HG03469 (cell line): ENCODE results near the gene ZCCHC4.
"Not testable (repeated sequence)": the region's sequence is repeated elsewhere in the genome, so short reads cannot be mapped to it uniquely, and the experiment has no call there.

Experiments
- ATAC-seq: cut with Tn5 transposase; IDR thresholded peaks from one replicate; pipeline ENCODE4 v1.9.1; 2021; ENCODE audit warnings: mild to moderate bottlenecking, moderate library complexity, moderate number of reproducible peaks; ENCODE audit not compliant: unreplicated experiment

ZCCHC4 gene

GRCh38 chr4:25320773-25321172 is 8.2 kb downstream of the ZCCHC4 start:
- ATAC-seq = no peak

- no peak for ATAC-seq
These were observed 9.1 kb downstream of the ZCCHC4 start for GRCh38 chr4:25321703-25322102.

- not testable (repeated sequence) for ATAC-seq
These were observed 15.9 kb downstream of the ZCCHC4 start for GRCh38 chr4:25328463-25328862.

- ATAC-seq = no peak
These were observed 17.8 kb downstream of the ZCCHC4 start for GRCh38 chr4:25330335-25330734.

GRCh38 chr4:25330905-25331808 is 18.6 kb downstream of the ZCCHC4 start:
- ATAC-seq = no peak

- no peak for ATAC-seq
These were observed 31.1 kb downstream of the ZCCHC4 start for GRCh38 chr4:25343671-25344070.

GRCh38 chr4:25345744-25346143 is 33.2 kb downstream of the ZCCHC4 start:
- no peak for ATAC-seq

- peak; percentile 56 for ATAC-seq
These were observed 34.3 kb downstream of the ZCCHC4 start for GRCh38 chr4:25346913-25347312.

GRCh38 chr4:25347473-25347872 is 34.9 kb downstream of the ZCCHC4 start:
- ATAC-seq = no peak

GRCh38 chr4:25347971-25348370 is 35.4 kb downstream of the ZCCHC4 start:
- ATAC-seq = no peak

- no peak for ATAC-seq
These were observed 38.0 kb downstream of the ZCCHC4 start for GRCh38 chr4:25350561-25350960.

GRCh38 chr4:25351777-25352416 is 39.3 kb downstream of the ZCCHC4 start:
- ATAC-seq = no peak

- no peak for ATAC-seq
These were observed 43.5 kb downstream of the ZCCHC4 start for GRCh38 chr4:25356068-25356467.

- ATAC-seq = no peak
These were observed 46.1 kb downstream of the ZCCHC4 start for GRCh38 chr4:25358515-25359275.

- ATAC-seq = no peak
These were observed 48.7 kb downstream of the ZCCHC4 start for GRCh38 chr4:25361253-25361652.

- no peak for ATAC-seq
These were observed 54.5 kb downstream of the ZCCHC4 start for GRCh38 chr4:25367004-25367621.

GRCh38 chr4:25367877-25368276 is 55.3 kb downstream of the ZCCHC4 start:
- ATAC-seq = no peak

GRCh38 chr4:25368315-25368714 is 55.7 kb downstream of the ZCCHC4 start:
- ATAC-seq = no peak

GRCh38 chr4:25370242-25370641 is 57.7 kb downstream of the ZCCHC4 start:
- ATAC-seq = no peak

GRCh38 chr4:25372549-25372948 is 60.0 kb downstream of the ZCCHC4 start:
- ATAC-seq = not testable (repeated sequence)
